ENCODE measurements around the gene MGRN1.

Gene MGRN1

GRCh38 chr16:4699046-4699556 is 74.5 kb downstream of the MGRN1 start:
- no peak for DNase-seq (ENCODE audit: low read depth in 2 of 2)

GRCh38 chr16:4700380-4700996 is 75.9 kb downstream of the MGRN1 start:
- no peak for DNase-seq (ENCODE audit: low read depth in 2 of 2)

- no peak for DNase-seq (ENCODE audit: low read depth in 2 of 2)
These were observed 76.5 kb downstream of the MGRN1 start for GRCh38 chr16:4700997-4701743.

- no peak for DNase-seq (ENCODE audit: low read depth in 2 of 2)
These were observed 77.3 kb downstream of the MGRN1 start for GRCh38 chr16:4701791-4702465.

- no peak for DNase-seq (ENCODE audit: low read depth in 2 of 2)
These were observed 77.8 kb downstream of the MGRN1 start for GRCh38 chr16:4702466-4702808.

DNA sequence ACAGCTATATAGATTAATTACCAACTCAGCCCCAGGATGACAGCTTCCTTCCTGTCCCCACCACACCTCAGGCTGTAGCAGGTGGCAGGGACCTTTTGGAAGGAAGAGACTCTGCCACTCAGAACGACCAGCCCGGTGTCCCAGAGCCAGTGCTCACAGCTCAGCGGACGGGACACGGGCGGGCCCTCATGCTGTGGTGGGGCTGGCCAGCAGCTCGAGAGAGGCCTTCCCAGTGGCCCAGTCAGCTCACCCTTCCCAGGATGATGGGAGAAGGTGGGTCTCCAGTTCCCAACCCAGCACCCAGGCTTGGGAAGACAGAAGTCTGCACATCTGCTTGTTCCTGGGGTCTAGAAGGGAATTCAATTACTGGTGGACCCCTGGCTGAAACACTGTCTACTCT is 79.3 kb downstream of the MGRN1 start:
- DNase-seq (ENCODE audit: low read depth in 2 of 2) = no peak

- no peak for DNase-seq (ENCODE audit: low read depth in 2 of 2)
These were observed 79.9 kb downstream of the MGRN1 start for GRCh38 chr16:4704491-4704890.

DNA sequence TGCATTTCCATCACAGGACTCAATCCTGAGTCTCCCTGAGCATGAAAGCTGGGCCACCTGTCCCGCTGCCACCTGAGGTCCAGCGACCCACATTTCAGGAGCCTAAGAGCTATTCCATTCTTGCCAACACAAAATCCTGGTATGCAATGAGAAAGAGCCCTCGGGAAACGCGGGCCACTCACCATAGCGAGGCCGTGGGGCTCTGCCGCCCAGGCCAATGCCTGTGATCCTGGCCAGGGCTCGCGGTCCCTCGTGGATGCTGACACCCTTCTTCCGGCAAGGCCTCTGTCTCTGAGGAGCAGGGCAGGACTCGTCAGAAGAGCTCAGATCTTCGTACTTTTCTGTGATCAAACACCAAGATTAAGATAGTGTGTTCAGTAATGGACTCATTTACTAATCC is 80.3 kb downstream of the MGRN1 start:
- no peak for DNase-seq (ENCODE audit: low read depth in 2 of 2)

GRCh38 chr16:4706871-4707270 is 82.2 kb downstream of the MGRN1 start:
- no peak for DNase-seq (ENCODE audit: low read depth in 2 of 2)

- no peak for DNase-seq (ENCODE audit: low read depth in 2 of 2)
These were observed 84.9 kb downstream of the MGRN1 start for GRCh38 chr16:4709481-4709880.

DNA sequence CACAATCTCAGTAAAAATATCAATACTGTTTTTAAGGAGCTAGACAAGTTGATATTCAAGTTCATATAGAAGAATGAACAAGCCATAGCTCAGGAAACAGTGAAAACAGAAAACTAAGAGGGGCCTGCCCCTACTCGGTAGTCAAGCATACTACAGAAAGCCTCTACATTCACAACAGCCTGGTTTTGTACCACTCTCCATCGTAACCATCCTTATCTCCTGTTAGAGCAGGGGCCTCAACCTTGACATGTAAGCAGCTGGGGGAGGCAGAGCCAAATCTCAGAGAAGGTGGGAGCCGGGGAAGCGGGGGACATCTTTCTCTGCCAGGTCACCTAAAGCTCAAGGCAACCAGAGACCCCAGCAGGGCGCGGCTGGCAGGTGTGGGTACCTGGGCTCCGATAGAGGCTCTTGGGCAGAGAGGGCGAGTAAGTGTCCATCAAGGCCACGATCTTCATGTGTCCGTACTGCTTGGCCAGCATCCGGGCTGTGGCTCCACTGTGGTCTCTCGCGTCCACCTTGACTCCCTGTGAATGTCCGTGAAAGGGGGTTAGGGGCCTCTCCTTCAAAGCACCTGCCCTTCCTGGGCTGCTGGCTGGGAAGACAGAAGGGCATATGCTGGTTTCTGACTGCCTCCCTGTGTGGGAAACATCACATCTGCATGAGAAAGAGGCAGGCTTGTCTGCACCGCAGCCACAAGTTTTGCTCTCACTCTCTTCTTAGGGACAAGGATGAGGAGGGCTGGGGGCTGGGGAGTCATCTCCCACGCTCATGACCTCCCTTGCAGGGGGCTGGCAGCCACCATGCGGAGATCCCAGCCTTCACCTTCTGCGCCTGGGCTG is 89.3 kb downstream of the MGRN1 start:
- DNase-seq (ENCODE audit: low read depth in 2 of 2) = no peak

DNA sequence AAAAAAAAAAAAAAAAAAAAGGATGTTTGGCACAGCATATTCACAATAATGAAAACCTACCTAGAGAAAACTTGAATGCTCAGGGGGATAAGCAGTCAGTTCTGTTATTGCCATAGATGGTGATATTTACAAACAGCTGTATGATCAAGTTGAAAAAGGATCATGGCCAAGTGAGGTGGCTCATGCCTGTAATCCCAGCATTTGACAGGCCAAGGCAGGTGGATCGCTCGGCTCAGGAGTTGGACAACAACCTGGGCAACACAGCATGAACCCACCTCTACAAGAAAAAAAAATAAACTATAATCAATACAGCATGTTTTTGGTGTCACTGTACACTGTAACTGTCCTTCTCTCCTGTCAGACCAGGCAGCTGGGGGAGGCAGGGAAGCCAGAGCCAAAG is 90.4 kb downstream of the MGRN1 start:
- DNase-seq (ENCODE audit: low read depth in 2 of 2) = no peak

DNA sequence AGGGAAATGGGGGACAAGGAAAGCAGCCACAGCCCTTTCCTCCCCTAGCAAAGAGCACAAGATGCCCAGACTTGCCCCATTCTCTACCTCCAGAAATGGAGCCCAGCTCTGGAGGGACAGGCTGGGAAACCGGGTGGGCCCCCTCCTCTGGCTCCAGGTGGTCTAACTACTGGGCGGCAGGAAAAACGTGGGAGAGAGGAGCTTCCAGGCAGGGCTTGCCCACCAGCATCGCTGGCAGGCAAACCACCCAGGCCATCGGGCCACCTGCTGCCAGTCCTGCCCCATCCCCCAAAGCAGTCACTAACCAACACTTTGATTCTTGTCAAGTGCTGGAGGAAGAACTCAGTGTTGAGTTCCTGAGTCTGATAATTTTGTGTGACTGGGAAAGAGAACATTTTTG is 93.8 kb downstream of the MGRN1 start:
- DNase-seq (ENCODE audit: low read depth in 2 of 2) = no peak

DNA sequence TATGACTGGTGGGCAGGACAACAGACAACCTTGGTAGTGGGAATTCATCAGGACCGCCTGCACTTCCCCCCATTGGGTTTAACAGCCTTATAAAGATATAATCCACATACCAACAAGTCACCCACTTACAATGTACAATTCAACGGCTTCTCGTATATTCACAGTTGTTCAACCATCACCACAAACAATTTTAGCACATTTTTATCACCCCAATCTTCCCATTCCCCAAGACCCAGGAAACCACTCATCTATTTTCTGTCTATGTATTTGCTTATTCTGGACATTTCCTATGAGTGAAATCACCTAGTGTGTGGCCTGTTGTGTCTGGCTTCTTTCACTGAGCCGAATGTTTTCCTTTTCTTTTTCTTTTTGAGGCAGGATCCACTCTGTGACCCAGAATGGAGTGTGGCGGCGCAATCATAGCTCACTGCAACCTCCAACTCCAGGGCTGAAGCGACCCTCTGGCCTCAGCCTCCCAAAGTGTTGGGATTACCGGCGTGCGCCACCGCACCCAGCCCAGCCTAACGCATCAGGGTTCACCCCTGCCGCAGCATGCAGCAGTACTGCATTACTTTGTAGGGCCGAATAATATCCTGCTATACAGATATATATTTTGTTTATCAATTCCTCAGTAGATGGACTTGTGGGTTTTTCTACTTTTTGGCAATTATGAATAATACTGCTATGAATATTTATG is 98.6 kb downstream of the MGRN1 start:
- DNase-seq (ENCODE audit: low read depth in 2 of 2) = no peak

- no peak for DNase-seq (ENCODE audit: low read depth in 2 of 2)
These were observed 100.1 kb downstream of the MGRN1 start for GRCh38 chr16:4724661-4725270.

DNA sequence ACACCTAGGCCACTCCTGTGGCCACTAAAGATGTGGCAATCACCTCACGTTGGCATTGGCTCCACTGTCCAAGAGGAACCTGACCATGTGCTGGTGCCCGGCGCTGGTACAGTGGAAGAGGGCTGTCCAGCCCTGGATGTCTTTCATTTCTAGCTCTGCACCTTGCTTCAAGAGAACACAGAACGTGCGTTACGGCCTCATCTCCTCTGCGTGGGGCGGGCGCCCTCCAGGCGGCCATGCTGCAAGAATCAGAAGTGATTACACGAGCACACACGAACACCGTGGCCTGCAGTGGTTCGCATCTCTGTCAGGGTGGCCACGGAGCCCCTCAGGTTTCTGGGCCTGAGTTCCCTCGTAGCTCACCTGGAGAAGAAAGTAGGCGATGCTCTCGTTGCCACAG is 102.0 kb downstream of the MGRN1 start:
- no peak for DNase-seq (ENCODE audit: low read depth in 2 of 2)

GRCh38 chr16:4728676-4729075 is 104.0 kb downstream of the MGRN1 start:
- no peak for DNase-seq (ENCODE audit: low read depth in 2 of 2)

- no peak for DNase-seq (ENCODE audit: low read depth in 2 of 2)
These were observed 105.2 kb downstream of the MGRN1 start for GRCh38 chr16:4729876-4730275.

DNA sequence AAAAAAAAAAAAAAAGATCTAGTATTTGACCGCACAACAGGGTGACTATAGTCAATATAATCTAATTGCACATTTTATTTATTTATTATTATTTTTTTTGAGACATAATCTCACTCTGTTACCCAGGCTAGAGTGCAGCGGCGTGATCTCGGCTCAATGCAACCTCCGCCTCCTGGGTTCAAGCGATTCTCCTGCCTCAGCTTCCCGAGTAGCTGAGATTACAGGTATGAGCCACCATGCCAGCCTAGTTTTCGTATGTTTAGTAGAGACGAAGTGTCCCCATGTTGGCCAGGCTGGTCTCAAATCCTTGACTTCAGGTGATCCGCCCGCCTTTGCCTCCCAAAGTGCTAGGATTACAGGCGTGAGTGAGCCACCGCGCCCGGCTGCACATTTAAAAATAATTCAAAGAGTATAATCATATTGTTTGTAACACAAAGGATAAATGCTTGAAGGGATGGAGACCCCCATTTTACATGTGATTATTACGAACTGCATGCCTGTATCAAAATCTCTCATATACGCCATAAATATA is 108.7 kb downstream of the MGRN1 start:
- DNase-seq (ENCODE audit: low read depth in 2 of 2) = no peak

GRCh38 chr16:4733747-4734062 is 109.1 kb downstream of the MGRN1 start:
- DNase-seq (ENCODE audit: low read depth in 2 of 2) = no peak

Data from stimulated activated CD4-positive, alpha-beta T cell treated with anti-CD3 and anti-CD28 coated beads, Interleukin-15, amount 100 ng/mL, for 48 hours (primary cell).